HepG2 (cell line): Measurements from ENCODE around the gene PLIN3. TPM values are rescaled to one million over a fixed set of nuclear protein-coding genes. Genes with fewer than 3 reads are reported as not detected.

Experiments
- FOXK2 ChIP-seq: fragments of 450-650 bp; IDR thresholded peaks from 2 replicates; pipeline ENCODE4 v1.6.1; 2016
- HOXD1 ChIP-seq: sonication (generic); formaldehyde crosslinking; IDR thresholded peaks from 2 replicates; pipeline ENCODE4 v1.5.0; 2020; ENCODE audit warnings: missing genetic modification reagents
- JUN ChIP-seq: sonication (generic); formaldehyde crosslinking; IDR thresholded peaks from 2 replicates; pipeline ENCODE4 v1.4.0; 2020; ENCODE audit warnings: mild to moderate bottlenecking, missing genetic modification reagents
- LCORL ChIP-seq, 2 experiments: fragments of 450-650 bp in 1 of 2; sonication (generic) in 1 of 2; formaldehyde crosslinking in 1 of 2; IDR thresholded peaks; 2 replicates each; pipeline versions ENCODE4 v1.5.0 to v1.6.1; 2017 to 2020; ENCODE audit warnings: antibody characterized with exemption in 1 of 2, missing genetic modification reagents in 1 of 2
- MNT ChIP-seq: fragments of 450-650 bp; IDR thresholded peaks from 2 replicates; pipeline ENCODE4 v1.6.1; 2016
- MZF1 ChIP-seq: sonication (generic); formaldehyde crosslinking; IDR thresholded peaks from 2 replicates; pipeline ENCODE4 v1.8.1; 2023; ENCODE audit warnings: mild to moderate bottlenecking, missing genetic modification reagents, borderline replicate concordance
- NFE2L1 ChIP-seq: sonication (generic); formaldehyde crosslinking; IDR thresholded peaks from 2 replicates; pipeline ENCODE4 v1.4.0; 2020; ENCODE audit warnings: missing genetic modification reagents, mild to moderate bottlenecking, borderline replicate concordance
- PCBP1 ChIP-seq: fragments of 200-400 bp; formaldehyde crosslinking; IDR thresholded peaks from 2 replicates; pipeline ENCODE4 v1.6.1; 2017; ENCODE audit warnings: mild to moderate bottlenecking, low read depth, low read length, borderline replicate concordance
- RXRA ChIP-seq: sonication (generic); formaldehyde crosslinking; IDR thresholded peaks from 2 replicates; pipeline ENCODE4 v1.5.1; 2020; ENCODE audit warnings: missing genetic modification reagents
- ZBTB42 ChIP-seq: sonication (generic); formaldehyde crosslinking; IDR thresholded peaks from 2 replicates; pipeline ENCODE4 v1.5.0; 2020; ENCODE audit warnings: mild to moderate bottlenecking, missing genetic modification reagents
- ZFP36 ChIP-seq: fragments of 150-350 bp; IDR thresholded peaks from 2 replicates; pipeline ENCODE4 v1.6.1; 2018; ENCODE audit warnings: borderline replicate concordance, low read length, low read depth; ENCODE audit not compliant: partially characterized antibody
- ZNF543 ChIP-seq: sonication (generic); formaldehyde crosslinking; IDR thresholded peaks from 2 replicates; pipeline ENCODE4 v1.4.0; 2020; ENCODE audit warnings: mild to moderate bottlenecking, missing genetic modification reagents
- polyA plus RNA-seq, 8 experiments: library from polyadenylated mRNA; depleted of rRNA in 3 of 8; stranded (reverse) in 7 of 8; unstranded in 1 of 8; fragments of >200 nt; fragmentation: Illumina TruSeq in 4 of 8; extraction: Trizol in 4 of 8; gene quantifications; 2 replicates each; pipeline versions ENCODE4 v1.2.1 to v1.2.3, GENCODE V29; 2011 to 2016; ENCODE audit warnings: low read depth in 4 of 8, missing spikeins in 1 of 8, mixed read lengths in 1 of 8; ENCODE audit not compliant: insufficient read depth in 1 of 8
- total RNA-seq, 5 experiments: library from RNA; depleted of rRNA; stranded (reverse); fragments of >200 nt; fragmentation: Illumina TruSeq; extraction: Trizol; gene quantifications; 2 replicates each; pipeline ENCODE4 v1.2.3, GENCODE V29; 2016; ENCODE audit warnings: low read depth in 1 of 5
- TF ChIP-seq, protein P1 (sequence below): sonication (generic); formaldehyde crosslinking; IDR thresholded peaks from 2 replicates; pipeline ENCODE4 v1.4.0; 2020; ENCODE audit warnings: mild to moderate bottlenecking, missing genetic modification reagents
- TF ChIP-seq, protein P2 (sequence below): sonication (generic); formaldehyde crosslinking; IDR thresholded peaks from 2 replicates; pipeline ENCODE4 v1.4.0; 2020; ENCODE audit warnings: mild to moderate bottlenecking, missing genetic modification reagents
- TF ChIP-seq, protein P3 (sequence below): sonication (generic); formaldehyde crosslinking; IDR thresholded peaks from 2 replicates; pipeline ENCODE4 v1.8.1; 2023; ENCODE audit warnings: mild to moderate bottlenecking, moderate library complexity, missing genetic modification reagents
- TF ChIP-seq, protein P4 (sequence below), 2 experiments: sonication (generic) in 1 of 2; formaldehyde crosslinking in 1 of 2; IDR thresholded peaks; 2 replicates each; pipeline versions ENCODE4 v1.4.0 to v1.6.1; 2016 to 2020; ENCODE audit warnings: borderline replicate concordance in 1 of 2, low read depth in 1 of 2, mild to moderate bottlenecking in 1 of 2, missing genetic modification reagents in 1 of 2

PLIN3 gene
- total and polyA plus RNA-seq, 2 of the 13 experiments (the other 11 are each of a cell fraction or from before 2014, with no cell fraction given), result 49.3 to 57.9 TPM

DNA sequence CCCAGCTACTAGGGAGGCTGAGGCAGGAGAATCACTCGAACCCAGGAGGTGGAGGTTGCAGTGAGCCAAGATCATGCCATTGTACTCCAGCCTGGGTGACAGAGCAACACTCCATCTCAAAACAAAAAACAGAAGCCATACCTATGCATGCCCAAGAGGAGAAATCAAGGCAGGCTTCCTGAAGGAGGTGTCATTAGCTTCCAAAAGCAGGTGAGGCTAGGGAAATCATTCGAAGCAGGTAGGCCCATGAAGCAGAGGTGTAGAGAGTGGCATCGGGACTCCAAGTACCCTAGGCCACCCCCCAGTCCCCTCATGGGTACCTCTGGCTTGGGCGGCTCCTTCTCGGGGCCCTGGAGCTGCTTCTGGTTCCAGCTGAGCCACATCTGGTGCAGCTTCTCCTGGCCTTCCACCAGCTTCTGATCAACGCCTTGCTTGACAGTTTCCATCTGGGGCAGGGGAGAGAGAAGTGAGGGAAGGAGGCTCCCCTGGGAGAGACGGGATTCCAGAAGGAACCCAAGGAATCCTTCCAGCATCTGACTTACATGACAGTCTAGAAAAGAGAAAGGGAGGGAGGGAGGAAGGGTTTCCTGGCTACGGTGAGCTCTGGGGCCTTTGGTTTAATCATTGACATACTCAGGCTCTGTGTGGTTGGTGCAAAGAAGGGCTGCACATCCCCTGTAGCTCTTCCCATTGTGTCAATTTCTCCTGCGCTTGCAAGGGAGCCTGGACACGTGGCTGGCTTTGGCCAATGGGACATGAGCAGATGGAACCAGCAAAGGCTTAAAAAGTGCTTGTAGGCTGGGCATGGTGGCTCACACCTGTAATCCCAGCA lies 22.9 kb downstream of the PLIN3 start (continued):
- TF ChIP-seq, protein P1, sequence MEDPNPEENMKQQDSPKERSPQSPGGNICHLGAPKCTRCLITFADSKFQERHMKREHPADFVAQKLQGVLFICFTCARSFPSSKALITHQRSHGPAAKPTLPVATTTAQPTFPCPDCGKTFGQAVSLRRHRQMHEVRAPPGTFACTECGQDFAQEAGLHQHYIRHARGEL (CRISPR knock-in tag), result no peak
- TF ChIP-seq HOXD1 (CRISPR knock-in tag), result no peak
- TF ChIP-seq PCBP1, result no peak
- no peak for TF ChIP-seq MZF1 (CRISPR knock-in tag)
- no peak for TF ChIP-seq LCORL (IDR thresholded peaks at IDR 0.05)
- peak; percentile 28; the same call in 1 of the 2 replicates for TF ChIP-seq LCORL (CRISPR knock-in tag; IDR thresholded peaks at IDR 0.05)
- TF ChIP-seq, protein P2, sequence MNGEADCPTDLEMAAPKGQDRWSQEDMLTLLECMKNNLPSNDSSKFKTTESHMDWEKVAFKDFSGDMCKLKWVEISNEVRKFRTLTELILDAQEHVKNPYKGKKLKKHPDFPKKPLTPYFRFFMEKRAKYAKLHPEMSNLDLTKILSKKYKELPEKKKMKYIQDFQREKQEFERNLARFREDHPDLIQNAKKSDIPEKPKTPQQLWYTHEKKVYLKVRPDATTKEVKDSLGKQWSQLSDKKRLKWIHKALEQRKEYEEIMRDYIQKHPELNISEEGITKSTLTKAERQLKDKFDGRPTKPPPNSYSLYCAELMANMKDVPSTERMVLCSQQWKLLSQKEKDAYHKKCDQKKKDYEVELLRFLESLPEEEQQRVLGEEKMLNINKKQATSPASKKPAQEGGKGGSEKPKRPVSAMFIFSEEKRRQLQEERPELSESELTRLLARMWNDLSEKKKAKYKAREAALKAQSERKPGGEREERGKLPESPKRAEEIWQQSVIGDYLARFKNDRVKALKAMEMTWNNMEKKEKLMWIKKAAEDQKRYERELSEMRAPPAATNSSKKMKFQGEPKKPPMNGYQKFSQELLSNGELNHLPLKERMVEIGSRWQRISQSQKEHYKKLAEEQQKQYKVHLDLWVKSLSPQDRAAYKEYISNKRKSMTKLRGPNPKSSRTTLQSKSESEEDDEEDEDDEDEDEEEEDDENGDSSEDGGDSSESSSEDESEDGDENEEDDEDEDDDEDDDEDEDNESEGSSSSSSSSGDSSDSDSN (CRISPR knock-in tag), result peak; percentile 24; the same call in 1 of the 2 replicates
- TF ChIP-seq, protein P3, sequence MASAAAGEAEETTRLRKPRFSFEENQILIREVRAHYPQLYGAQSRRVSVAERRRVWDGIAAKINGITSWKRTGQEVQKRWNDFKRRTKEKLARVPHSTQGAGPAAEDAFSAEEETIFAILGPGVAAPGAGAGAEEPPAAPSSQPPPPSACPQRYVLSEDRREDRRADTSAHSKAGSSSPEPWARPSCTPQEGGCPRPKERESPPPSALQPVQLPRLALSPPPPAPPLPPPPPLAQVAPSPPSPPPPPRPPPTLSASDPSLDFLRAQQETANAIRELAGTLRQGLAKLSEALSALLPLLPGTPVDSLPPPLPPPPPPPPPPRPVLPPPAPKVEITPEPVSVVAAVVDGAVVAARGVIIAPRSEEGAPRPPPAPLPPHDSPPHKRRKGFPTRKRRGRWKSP, result no peak
- peak; percentile 87 for TF ChIP-seq ZFP36
- TF ChIP-seq, protein P4, sequence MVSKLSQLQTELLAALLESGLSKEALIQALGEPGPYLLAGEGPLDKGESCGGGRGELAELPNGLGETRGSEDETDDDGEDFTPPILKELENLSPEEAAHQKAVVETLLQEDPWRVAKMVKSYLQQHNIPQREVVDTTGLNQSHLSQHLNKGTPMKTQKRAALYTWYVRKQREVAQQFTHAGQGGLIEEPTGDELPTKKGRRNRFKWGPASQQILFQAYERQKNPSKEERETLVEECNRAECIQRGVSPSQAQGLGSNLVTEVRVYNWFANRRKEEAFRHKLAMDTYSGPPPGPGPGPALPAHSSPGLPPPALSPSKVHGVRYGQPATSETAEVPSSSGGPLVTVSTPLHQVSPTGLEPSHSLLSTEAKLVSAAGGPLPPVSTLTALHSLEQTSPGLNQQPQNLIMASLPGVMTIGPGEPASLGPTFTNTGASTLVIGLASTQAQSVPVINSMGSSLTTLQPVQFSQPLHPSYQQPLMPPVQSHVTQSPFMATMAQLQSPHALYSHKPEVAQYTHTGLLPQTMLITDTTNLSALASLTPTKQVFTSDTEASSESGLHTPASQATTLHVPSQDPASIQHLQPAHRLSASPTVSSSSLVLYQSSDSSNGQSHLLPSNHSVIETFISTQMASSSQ (IDR thresholded peaks at IDR 0.05; ENCODE audit: low read depth), result peak; percentile 83
- TF ChIP-seq, protein P4 (CRISPR knock-in tag; IDR thresholded peaks at IDR 0.05; ENCODE audit: borderline replicate concordance), result peak; percentile 84; the same call in 1 of the 2 replicates
- no peak for TF ChIP-seq FOXK2
- TF ChIP-seq ZBTB42 (CRISPR knock-in tag), result no peak
- TF ChIP-seq JUN (CRISPR knock-in tag), result no peak
- TF ChIP-seq MNT, result peak; percentile 56
- no peak for TF ChIP-seq RXRA (CRISPR knock-in tag)
- TF ChIP-seq NFE2L1, result no peak
- TF ChIP-seq ZNF543 (CRISPR knock-in tag), result no peak
